ENCODE results near the gene ATXN1.

The ATXN1 gene

DNA sequence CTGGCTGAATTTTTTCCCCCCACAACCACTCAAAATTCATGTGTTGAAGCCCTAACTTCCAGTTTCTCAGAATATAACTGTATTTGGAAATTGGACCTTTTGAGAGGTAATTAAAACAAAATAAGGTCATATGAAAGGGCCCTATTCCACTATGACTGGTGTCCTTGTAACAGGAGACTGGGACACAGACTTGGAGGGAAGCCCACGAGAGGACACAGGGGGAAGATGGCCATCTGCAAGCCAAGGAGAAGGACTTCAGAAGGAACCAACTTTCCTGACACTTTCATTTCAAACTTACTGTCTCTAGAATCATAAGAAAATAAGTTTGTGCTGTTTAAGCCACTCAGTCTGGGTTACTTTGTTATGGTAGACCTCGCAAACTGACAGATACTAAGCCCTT is 134.6 kb downstream of the ATXN1 start:
- no peak overlapping the region for H3K4me3 ChIP-seq (ENCODE audit: low read depth, low read length)
- TF ChIP-seq, protein P1, sequence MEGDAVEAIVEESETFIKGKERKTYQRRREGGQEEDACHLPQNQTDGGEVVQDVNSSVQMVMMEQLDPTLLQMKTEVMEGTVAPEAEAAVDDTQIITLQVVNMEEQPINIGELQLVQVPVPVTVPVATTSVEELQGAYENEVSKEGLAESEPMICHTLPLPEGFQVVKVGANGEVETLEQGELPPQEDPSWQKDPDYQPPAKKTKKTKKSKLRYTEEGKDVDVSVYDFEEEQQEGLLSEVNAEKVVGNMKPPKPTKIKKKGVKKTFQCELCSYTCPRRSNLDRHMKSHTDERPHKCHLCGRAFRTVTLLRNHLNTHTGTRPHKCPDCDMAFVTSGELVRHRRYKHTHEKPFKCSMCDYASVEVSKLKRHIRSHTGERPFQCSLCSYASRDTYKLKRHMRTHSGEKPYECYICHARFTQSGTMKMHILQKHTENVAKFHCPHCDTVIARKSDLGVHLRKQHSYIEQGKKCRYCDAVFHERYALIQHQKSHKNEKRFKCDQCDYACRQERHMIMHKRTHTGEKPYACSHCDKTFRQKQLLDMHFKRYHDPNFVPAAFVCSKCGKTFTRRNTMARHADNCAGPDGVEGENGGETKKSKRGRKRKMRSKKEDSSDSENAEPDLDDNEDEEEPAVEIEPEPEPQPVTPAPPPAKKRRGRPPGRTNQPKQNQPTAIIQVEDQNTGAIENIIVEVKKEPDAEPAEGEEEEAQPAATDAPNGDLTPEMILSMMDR (IDR thresholded peaks at IDR 0.05; ENCODE audit: low read depth, low read length) = no peak

DNA sequence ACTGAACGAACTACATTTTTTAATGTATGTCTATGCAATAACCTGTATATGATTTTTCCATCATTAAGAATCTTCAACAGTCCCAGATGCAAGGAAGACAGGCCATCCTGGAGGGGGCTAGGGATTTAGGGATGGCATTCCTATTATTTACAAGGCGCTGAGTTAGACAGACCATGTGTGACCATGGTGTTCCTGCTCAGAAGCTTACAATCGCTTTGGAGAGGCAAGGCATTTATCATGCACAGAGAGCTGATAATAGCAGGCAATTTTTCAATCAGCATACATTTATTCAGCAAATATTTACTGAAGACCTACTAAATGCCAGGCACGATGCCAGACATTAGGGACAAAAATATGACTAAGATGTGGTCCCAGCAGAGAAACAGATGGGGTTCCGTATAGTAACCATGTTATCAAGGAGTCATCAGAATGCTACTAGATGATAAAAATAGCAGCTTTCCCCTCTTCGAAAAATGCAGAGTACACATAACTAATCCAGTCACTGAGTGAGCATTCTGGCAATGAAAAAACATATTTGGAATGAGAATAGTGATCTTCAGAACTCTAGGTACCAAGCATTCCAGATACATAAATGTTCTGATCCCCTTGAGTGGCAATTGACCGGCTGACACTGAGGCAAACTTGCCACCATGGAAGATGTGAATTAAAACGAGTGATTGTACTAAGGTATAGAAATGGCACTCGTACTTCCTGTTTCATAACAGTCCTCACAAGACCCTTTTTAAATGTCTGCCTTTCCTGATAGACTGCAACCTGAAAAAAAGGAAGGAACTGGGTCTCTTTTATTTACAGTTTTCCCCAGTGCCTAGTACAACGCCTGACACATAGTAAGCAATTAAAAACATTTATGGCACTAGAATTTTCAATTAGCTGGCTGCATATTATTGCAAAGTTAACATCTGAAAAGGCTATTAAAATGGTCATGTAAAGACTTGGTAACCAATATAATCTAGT is 135.7 kb downstream of the ATXN1 start:
- H3K4me3 ChIP-seq (ENCODE audit: low read depth, low read length) = no peak overlapping the region
- TF ChIP-seq, protein P1 (IDR thresholded peaks at IDR 0.05; ENCODE audit: low read depth, low read length) = no peak

DNA sequence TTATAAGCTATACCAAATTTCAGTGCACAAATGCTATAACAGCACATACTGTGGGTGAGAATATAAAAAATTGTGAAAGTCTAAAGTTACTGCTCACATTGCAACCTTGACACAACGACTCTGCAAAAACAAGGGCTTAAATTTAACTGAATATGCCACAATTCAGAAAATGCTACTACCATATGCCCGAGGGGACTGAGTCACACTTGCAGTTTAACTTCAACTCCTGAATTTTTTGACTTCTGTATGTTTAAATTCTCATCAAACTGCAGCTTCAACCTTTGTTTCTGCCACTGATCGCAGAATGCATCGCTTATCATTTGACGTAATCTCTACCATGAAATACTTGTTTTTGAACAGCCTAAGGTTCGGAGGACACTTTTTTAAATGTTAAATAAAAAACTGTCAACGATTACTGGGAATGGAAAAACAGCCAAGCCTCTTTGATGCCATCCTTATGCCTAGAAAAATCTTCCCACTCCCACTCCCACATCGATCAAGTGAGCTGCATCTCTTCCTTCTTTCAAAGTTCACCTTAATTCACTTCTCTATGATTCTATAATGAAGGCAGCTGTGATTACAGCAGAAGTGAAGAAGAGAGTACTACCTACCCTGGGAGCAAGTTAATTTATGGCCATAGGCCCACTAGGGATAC is 136.5 kb downstream of the ATXN1 start:
- TF ChIP-seq, protein P1 (IDR thresholded peaks at IDR 0.05; ENCODE audit: low read depth, low read length) = no peak
- no peak overlapping the region for H3K4me3 ChIP-seq (ENCODE audit: low read depth, low read length)

DNA sequence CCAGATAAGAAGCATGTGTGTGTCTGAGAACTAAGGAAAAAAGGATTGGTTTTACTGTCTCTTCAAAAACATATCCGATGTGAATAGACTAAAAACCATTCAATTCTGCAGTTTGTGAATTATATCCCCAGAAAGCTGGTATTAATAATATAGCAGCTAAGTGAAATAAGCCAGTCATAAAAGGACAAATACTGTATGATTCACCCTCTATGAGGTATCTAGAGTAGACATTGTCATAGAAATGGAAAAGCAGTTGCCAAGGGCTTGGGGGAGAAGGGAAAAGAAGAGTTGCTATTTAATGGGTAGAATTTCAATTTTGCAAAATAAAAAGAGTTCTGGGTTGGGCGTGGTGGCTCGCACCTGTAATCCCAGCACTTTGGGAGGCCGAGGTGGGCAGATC is 137.5 kb downstream of the ATXN1 start:
- no peak overlapping the region for H3K4me3 ChIP-seq (ENCODE audit: low read depth, low read length)
- TF ChIP-seq, protein P1 (IDR thresholded peaks at IDR 0.05; ENCODE audit: low read depth, low read length) = no peak

DNA sequence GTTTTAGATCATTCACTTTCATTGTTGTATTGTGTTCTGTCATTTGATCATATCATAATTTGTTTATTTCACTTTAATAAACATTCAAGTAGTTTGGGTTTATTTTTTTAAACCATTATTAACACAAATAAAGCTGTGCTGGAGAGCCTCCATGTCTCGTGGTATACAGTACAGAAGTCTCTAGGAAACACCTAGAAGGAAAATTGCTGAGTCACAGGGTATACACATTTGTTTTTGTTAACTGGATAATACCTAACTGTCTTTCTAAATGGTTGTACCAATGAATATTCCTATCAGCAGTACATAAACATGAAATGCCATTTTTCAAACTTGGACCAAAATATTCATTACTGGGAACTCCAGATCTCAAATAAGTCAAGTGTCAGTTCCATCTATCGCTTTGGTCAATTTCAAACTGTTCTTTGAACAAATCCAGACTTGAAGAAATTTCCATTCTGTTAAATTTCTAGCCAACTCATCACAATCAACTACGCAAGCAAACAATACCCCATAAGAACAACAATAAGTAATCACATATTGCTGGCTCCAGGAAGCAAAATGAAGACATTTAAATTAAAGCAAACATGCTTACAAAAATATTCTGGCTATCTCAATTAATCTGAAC is 138.1 kb downstream of the ATXN1 start:
- TF ChIP-seq, protein P1 (IDR thresholded peaks at IDR 0.05; ENCODE audit: low read depth, low read length) = no peak
- H3K4me3 ChIP-seq (ENCODE audit: low read depth, low read length) = no peak overlapping the region

DNA sequence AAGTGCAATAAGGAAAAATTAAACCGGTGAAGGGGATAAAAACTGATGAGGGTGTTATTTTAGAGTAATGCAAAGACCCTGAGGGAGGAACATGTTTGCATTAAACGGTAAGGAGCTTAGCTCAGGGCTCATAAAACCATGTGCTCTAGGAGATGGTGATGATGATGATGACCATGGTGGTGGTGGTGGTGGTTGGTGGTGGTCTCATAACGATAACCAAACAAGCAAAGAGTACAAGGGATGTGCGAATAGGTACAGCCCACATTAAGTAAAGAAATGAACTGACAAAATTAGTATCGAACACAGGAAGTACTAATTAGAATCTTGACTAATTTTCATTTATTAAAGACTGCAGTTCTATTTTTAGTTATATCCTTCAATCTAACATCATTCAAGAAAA is 139.1 kb downstream of the ATXN1 start:
- TF ChIP-seq, protein P1 (IDR thresholded peaks at IDR 0.05; ENCODE audit: low read depth, low read length) = no peak
- H3K4me3 ChIP-seq (ENCODE audit: low read depth, low read length) = no peak overlapping the region
